ENCODE data around the gene SUMO4. TPM values are rescaled to one million over a fixed set of nuclear protein-coding genes. Genes with fewer than 3 reads are reported as not detected.
"Not testable (repeated sequence)": the region's sequence is repeated elsewhere in the genome, so short reads cannot be mapped to it uniquely, and the experiment has no call there.

The SUMO4 gene
- total RNA-seq, 1 experiment from 2014 or later: 0.32 TPM

GRCh38 chr6:149431905-149432775, 32.1 kb downstream of the SUMO4 start:
- peak; percentile 74 for DNase-seq (ENCODE audit: low read depth)

GRCh38 chr6:149433405-149433804, 33.3 kb downstream of the SUMO4 start:
- no peak for DNase-seq (ENCODE audit: low read depth)

- DNase-seq (ENCODE audit: low read depth): no peak
Measured at GRCh38 chr6:149433881-149434280, 33.8 kb downstream of the SUMO4 start.

- no peak for DNase-seq (ENCODE audit: low read depth)
Measured at GRCh38 chr6:149435919-149436586, 36.0 kb downstream of the SUMO4 start.

GRCh38 chr6:149436647-149437046, 36.6 kb downstream of the SUMO4 start:
- no peak for DNase-seq (ENCODE audit: low read depth)

- DNase-seq (ENCODE audit: low read depth): no peak
Measured at GRCh38 chr6:149437212-149437611, 37.1 kb downstream of the SUMO4 start.

- DNase-seq (ENCODE audit: low read depth): no peak
Measured at GRCh38 chr6:149438855-149439254, 38.8 kb downstream of the SUMO4 start.

GRCh38 chr6:149439626-149440025, 39.6 kb downstream of the SUMO4 start:
- DNase-seq (ENCODE audit: low read depth): no peak

GRCh38 chr6:149440735-149441671, 40.9 kb downstream of the SUMO4 start:
- DNase-seq (ENCODE audit: low read depth): peak; percentile 45

- DNase-seq (ENCODE audit: low read depth): no peak
Measured at GRCh38 chr6:149441740-149442139, 41.7 kb downstream of the SUMO4 start.

- DNase-seq (ENCODE audit: low read depth): no peak
Measured at GRCh38 chr6:149443411-149444181, 43.5 kb downstream of the SUMO4 start.

- not testable (repeated sequence) for DNase-seq (ENCODE audit: low read depth)
Measured at GRCh38 chr6:149444360-149445094, 44.5 kb downstream of the SUMO4 start.

GRCh38 chr6:149445095-149445466, 45.0 kb downstream of the SUMO4 start:
- DNase-seq (ENCODE audit: low read depth): no peak

- DNase-seq (ENCODE audit: low read depth): no peak
Measured at GRCh38 chr6:149445573-149445972, 45.5 kb downstream of the SUMO4 start.

- no peak for DNase-seq (ENCODE audit: low read depth)
Measured at GRCh38 chr6:149446791-149447376, 46.8 kb downstream of the SUMO4 start.

GRCh38 chr6:149448821-149449453, 48.9 kb downstream of the SUMO4 start:
- DNase-seq (ENCODE audit: low read depth): no peak

GRCh38 chr6:149449831-149450678, 50.0 kb downstream of the SUMO4 start:
- DNase-seq (ENCODE audit: low read depth): no peak

Data from HT1080 (cell line).